GM12891 (cell line): ENCODE data around the gene LENG8.
A peak's percentile ranks its signal among the peaks of the same experiment; 100 is the strongest.

Source experiments
- POLR2A ChIP-seq: IDR thresholded peaks from 2 replicates; pipeline ENCODE4 v1.6.1; 2011; ENCODE audit warnings: low read depth, low read length, control low read depth
- POLR2AphosphoS5 ChIP-seq: IDR thresholded peaks from 2 replicates; pipeline ENCODE4 v1.6.1; 2011; ENCODE audit warnings: low read depth, low read length, control low read depth
- POU2F2 ChIP-seq: IDR thresholded peaks from 2 replicates; pipeline ENCODE4 v1.6.1; 2011; ENCODE audit warnings: low read depth, mild to moderate bottlenecking, control low read depth, low read length, moderate library complexity
- TAF1 ChIP-seq: IDR thresholded peaks from 2 replicates; pipeline ENCODE4 v1.6.1; 2011; ENCODE audit warnings: low read depth, low read length, control low read depth

DNA sequence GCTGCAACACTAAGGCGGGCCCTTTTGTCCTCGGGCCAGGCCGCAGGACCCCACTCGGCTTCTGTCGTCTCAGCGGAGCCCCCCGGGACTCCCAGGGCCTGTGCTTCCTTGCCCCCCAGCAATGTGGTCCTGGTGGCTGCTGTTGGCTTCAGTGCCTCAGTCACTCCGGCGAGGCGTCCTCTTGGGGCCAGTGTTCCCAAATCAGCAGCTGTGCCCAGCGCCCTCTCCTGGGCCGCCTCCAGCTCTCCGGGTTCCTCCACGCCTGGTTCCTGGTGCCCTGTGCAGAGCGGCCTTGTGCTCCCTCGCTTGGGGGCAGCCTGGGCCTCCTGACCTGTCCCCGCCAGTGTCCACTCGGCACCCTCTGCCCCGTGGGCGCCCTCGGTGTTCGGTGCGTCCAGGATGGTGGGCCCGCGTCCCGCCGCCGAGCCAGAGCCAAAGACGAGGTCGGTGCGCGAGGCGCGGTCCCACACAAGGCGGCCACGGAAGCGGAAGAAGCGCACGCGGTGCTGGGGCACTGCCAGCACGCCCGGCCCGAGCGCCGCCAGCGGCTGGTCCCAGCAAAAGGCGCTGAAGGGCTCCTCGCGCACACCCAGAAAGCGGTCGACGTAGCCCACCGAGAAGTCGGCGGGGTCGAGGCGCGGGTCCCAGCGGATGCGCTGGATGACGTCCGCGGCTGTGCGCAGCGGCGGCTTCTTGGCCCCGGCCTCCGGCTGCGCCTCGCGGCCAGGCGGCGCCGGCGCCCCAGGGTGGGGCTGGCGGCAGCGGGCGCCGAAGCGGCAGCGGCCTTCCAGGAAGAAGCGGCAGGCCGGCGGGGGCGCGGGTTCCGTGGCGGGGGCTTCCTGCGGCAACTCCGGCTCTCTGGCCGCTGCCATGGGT is 13.9 kb downstream of the LENG8 start:
- TF ChIP-seq POLR2AphosphoS5 (no peak; the same call in none of the 2 replicates), TAF1 (peak; percentile 37; the same call in 1 of the 2 replicates), POLR2A (peak; percentile 18), POU2F2 (peak; percentile 35; the same call in 1 of the 2 replicates)
